T-helper 22 cell (primary cell): ENCODE results near the gene HNRNPU.

Source experiments
- DNase-seq: peaks from one replicate; pipeline ENCODE4 v3.0.0-alpha.2; 2020; ENCODE audit warnings: low read depth

Gene HNRNPU

GRCh38 chr1:244862699-244863490 is 1.4 kb downstream of the HNRNPU start:
- peak; percentile 96 for DNase-seq

- DNase-seq = no peak
These were observed 2.0 kb downstream of the HNRNPU start for GRCh38 chr1:244862354-244862698.

DNA sequence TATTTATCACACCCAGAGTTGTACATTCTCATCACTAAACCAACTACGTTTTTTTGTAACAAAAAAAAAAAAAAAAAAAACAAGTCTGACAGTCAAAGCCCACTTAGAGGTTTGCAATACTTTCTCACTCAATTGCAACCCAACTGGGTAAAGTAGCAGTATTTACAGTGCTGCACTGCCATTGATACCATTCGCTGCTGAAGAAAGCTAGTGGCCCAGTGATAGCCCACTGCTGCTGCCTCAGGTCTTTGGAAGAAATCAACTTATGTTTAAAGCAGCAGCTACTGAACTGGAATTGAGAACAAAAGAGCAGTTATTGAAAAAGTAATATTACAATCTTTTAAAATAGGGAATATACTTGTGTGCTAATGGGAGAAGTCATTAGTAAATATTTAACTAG is 2.7 kb downstream of the HNRNPU start:
- DNase-seq = no peak

GRCh38 chr1:244860914-244861610 is 3.3 kb downstream of the HNRNPU start:
- DNase-seq = no peak

GRCh38 chr1:244860078-244860477 is 4.3 kb downstream of the HNRNPU start:
- no peak for DNase-seq

- no peak for DNase-seq
These were observed 6.0 kb downstream of the HNRNPU start for GRCh38 chr1:244858357-244858756.

DNA sequence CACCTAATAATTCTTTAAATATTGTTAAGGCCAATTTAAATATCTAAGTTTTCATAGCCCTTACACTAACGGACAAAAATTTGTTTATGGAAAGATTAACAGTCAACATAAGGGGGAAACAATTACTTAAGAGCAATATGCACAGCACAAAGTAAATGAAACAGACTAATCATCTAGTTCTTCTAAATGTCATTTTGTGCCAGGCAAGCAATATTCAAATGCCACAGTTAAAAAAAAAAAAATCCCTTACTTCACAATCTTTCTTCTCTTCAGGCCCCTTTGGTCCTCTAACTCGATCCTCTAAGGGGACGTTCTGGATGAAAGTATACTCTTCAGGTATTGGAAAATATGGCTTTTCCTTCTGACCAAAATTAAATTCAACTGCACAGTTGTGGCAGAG is 6.6 kb downstream of the HNRNPU start:
- no peak for DNase-seq

GRCh38 chr1:244854865-244855578 is 9.3 kb downstream of the HNRNPU start:
- no peak for DNase-seq

DNA sequence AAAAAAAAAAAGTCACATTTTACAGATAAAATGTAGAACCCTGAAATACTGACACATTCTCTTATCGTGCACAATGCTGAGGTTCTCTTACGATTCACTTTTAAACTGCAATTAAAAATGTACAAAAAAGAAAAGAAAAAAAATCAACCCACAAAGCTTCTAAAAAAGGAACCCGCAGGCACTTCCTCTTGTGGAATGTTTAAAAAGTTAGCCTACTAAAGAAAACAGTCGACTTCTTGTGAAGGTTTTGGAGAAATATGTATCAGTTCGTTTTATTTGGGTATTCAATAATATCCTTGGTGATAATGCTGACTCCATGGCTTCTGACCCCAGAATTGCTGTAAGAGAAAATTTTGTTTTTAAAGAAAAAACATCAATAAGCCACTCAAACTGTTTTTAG is 10.2 kb downstream of the HNRNPU start:
- DNase-seq = no peak

DNA sequence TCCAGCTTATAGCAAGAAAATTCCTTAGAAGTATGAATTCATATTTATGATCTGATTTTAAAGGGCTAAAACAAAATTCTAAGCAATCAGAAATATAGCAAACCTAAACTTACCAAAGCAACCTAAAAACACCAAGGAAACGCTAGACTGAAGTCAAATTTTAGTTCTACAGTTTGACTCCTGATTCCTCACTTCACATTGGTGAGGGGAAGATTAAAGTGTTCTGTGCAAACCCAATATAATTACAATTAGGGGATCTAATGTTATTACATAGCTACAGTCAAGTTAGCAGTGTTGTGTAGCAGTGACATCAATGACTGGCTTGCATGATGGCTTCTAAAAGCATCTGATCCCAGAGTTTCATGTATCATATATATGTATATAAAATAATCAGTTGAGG is 11.6 kb downstream of the HNRNPU start:
- no peak for DNase-seq

- no peak for DNase-seq
These were observed 12.7 kb downstream of the HNRNPU start for GRCh38 chr1:244851546-244852231.

DNA sequence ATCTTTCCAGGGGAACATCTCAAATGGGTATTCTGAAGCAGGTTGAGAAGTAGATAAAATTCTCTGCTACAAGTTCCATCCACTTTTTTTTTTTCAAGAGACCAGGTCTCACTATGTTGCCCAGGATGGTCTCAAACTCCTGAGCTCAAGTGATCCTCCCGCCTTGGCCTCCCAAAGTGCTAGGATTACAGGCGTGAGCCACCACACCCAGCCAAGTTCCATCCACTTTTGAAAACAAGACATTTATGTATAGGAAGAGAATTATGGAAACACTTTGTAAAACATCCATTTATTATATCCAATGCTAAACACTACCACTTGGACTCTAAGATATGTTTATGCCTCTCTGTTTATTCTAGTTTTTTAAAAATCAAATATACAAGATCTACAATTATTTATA is 13.4 kb downstream of the HNRNPU start:
- DNase-seq = no peak

DNA sequence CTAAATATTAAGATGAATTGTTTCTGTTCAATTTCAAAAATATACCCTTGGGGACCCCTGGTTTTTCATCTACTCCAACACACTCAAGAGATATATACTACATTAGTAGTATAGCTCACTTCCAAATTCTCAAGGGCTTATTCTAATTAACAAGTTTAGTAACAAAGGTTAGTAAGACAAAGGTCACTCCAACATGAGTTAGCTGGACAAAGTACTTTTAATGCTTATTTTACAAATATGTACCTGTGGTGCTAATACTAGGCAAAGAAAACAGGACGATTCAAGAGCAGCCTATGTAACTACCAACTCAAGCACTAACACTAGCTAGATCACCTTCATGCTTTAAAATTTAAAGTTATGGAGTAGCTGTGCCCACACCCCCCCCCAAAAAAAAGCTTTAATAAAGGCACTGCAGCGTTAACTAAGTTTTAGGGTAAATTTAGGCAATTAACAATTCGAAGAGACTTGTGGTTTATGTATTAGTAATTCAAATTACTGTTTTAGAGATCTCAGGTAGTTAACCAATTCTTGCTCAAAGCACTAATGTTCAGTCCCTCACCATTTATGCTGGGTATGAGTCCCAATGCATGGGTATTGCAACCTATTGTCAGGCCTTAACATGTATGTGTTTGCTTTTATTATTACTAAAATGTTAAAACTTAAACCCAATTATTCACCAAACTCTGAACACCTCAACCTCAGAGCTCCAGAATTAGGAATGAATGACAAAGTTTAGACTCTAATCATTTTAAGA is 14.1 kb downstream of the HNRNPU start:
- DNase-seq = no peak

GRCh38 chr1:244849189-244849866 is 15.0 kb downstream of the HNRNPU start:
- no peak for DNase-seq

- no peak for DNase-seq
These were observed 17.7 kb downstream of the HNRNPU start for GRCh38 chr1:244846653-244847052.

GRCh38 chr1:244844155-244845121 is 19.9 kb downstream of the HNRNPU start:
- DNase-seq = no peak

- DNase-seq = no peak
These were observed 21.0 kb downstream of the HNRNPU start for GRCh38 chr1:244843148-244843978.

DNA sequence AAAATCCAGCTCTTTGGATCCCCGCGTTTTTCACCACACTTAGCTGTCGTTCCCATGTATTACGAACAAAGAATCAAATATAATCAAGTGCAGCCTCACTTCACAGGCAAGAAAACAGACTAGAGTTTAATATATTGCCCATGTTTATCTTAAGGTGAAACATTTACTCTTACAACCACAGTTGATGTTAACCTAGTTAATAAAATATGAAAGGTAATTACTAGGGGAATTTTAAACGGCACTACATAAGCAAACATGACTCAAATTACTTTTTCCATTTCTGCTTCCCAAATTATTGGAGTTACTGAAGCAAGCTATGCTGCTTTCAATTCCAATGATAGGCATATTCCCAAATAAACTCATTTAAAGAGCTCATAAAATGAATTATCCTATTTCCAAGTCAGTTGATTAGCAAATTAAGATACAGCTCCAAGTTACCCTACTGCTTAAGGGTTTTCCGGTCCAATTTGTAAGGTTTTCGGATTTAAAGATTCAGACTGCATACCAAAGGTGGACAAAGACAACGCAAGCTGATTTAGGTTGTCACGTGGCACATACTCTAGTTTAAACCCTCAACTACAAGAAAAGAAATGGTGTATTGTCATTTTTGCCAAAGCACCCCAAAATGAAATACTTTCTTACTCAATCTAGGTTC is 22.9 kb downstream of the HNRNPU start:
- DNase-seq = no peak
